Esophagus muscularis mucosa (tissue), 4 donors: ENCODE measurements around the gene CACNA1S. TPM values are rescaled to one million over a fixed set of nuclear protein-coding genes. Genes with fewer than 3 reads are reported as not detected.

Experiments used
- DNase-seq: peaks from one replicate; pipeline ENCODE4 v3.0.0-alpha.2; 2017; ENCODE audit errors: extremely low spot score
- H3K27ac ChIP-seq, 4 donors: fragments of 200-600 bp; sonication (generic); replicated peaks in 1 of 4; 1 replicate in 3 of 4; 2 replicates in 1 of 4; pipeline ENCODE4 v1.5.1; 2016 to 2019; ENCODE audit warnings: mild to moderate bottlenecking in 1 of 4
- H3K27me3 ChIP-seq, 4 donors: fragments of 200-600 bp; sonication (generic); one replicate each; pipeline versions ENCODE4 v1.5.1 to v1.6.0; 2016 to 2019
- H3K36me3 ChIP-seq, 4 donors: fragments of 200-600 bp; sonication (generic); one replicate each; pipeline ENCODE4 v1.5.1; 2016 to 2019
- H3K4me1 ChIP-seq, 4 donors: fragments of 200-600 bp; sonication (generic); one replicate each; pipeline ENCODE4 v1.5.1; 2016 to 2019
- H3K4me3 ChIP-seq, 4 donors: fragments of 200-600 bp; sonication (generic); 1 replicate in 2 of 4; 2 replicates in 2 of 4; pipeline ENCODE4 v1.5.1; 2016 to 2019; ENCODE audit warnings: mild to moderate bottlenecking in 4 of 4, moderate library complexity in 1 of 4
- H3K9me3 ChIP-seq, 4 donors: fragments of 200-600 bp; sonication (generic); 1 replicate in 3 of 4; 2 replicates in 1 of 4; pipeline ENCODE4 v1.5.1; 2016 to 2019
- EP300 ChIP-seq: sonication (generic); formaldehyde crosslinking; IDR thresholded peaks from one replicate; pipeline ENCODE4 v1.6.1; 2017; ENCODE audit warnings: antibody characterized with exemption
- POLR2A ChIP-seq: fragments of 450-650 bp; IDR thresholded peaks from one replicate; pipeline ENCODE4 v1.6.1; 2017; ENCODE audit warnings: antibody characterized with exemption, moderate library complexity, mild to moderate bottlenecking, low read depth
- POLR2AphosphoS5 ChIP-seq, 2 donors: sonication (generic); formaldehyde crosslinking; IDR thresholded peaks; one replicate each; pipeline ENCODE4 v1.6.1; 2017; ENCODE audit warnings: antibody characterized with exemption in 2 of 2
- WGBS: methylation state at CpG from one replicate; pipeline ENCODE4 v1.1.5; 2018; 5-methylcytosine and 5-hydroxymethylcytosine counted together
- intact Hi-C: fragments of 100-400 bp; cut with DNase I; formaldehyde crosslinking; loops from one replicate; pipeline ENCODE4 v1.15.1; 2023
- total RNA-seq, 4 donors: library from RNA; depleted of rRNA; stranded (reverse); fragments of >200 nt; gene quantifications; one replicate each; pipeline versions ENCODE4 v1.1.0 to v1.2.1, GENCODE V29; 2016
- TF ChIP-seq, protein P1 (sequence below), 3 experiments: fragments of 200-600 bp in 2 of 3; fragments of 450-650 bp in 1 of 3; sonication (generic) in 2 of 3; IDR thresholded peaks; one replicate each; pipeline ENCODE4 v1.5.1; 2017 to 2019; ENCODE audit warnings: antibody characterized with exemption in 3 of 3, mild to moderate bottlenecking in 2 of 3, moderate library complexity in 1 of 3

The CACNA1S gene
- total RNA-seq, 4 donors from 2014 or later: not detected

DNA sequence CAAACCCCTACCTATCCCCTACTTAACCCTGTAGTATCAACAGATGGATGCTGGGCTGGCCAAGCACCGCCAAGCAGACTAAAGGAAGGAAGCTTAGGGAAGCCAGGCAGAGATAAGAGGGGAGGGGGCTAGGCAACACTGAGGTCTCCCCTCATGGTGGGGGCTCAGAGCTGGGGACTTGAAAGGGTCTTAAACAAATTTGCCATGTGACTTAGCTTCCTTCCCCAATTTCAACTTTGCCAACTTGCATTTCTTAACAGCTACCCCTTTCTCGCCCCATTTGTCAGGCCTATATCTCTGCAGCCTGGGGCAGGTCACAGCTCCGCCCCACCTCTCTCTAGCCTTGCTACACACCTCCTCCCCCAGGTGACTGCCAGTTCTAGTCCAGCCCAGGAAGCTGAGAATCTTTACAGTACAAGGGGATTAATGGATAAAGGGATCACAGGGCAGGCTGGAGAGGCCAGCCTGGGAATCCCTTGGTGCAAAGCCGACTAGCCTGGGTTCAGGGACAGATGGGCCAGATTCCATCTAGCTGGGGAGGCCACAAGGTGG lies 92.1 kb downstream of the CACNA1S start:
- 86% methylated on average over 3 of the region's 4 CpGs for WGBS
- Histone ChIP-seq H3K27ac (peak overlapping the region in 1 of 4 donors; percentile 5), H3K27me3 (peaks cover 0 to 17% (median 0%) of the 10 kb centered on the region in 4 donors), H3K36me3 (no peaks in the 10 kb centered on the region), H3K9me3 (no peaks in the 10 kb centered on the region), H3K4me3 (no peak overlapping the region), H3K4me1 (peaks cover 27 to 63% (median 57%) of the 10 kb centered on the region in 4 donors)
- no peak for DNase-seq
- TF ChIP-seq, protein P1, sequence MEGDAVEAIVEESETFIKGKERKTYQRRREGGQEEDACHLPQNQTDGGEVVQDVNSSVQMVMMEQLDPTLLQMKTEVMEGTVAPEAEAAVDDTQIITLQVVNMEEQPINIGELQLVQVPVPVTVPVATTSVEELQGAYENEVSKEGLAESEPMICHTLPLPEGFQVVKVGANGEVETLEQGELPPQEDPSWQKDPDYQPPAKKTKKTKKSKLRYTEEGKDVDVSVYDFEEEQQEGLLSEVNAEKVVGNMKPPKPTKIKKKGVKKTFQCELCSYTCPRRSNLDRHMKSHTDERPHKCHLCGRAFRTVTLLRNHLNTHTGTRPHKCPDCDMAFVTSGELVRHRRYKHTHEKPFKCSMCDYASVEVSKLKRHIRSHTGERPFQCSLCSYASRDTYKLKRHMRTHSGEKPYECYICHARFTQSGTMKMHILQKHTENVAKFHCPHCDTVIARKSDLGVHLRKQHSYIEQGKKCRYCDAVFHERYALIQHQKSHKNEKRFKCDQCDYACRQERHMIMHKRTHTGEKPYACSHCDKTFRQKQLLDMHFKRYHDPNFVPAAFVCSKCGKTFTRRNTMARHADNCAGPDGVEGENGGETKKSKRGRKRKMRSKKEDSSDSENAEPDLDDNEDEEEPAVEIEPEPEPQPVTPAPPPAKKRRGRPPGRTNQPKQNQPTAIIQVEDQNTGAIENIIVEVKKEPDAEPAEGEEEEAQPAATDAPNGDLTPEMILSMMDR (IDR thresholded peaks at IDR 0.05): no peak
- TF ChIP-seq POLR2A: no peak
- no peak for TF ChIP-seq EP300
- no peak for TF ChIP-seq POLR2AphosphoS5 (IDR thresholded peaks at IDR 0.05)
- intact Hi-C loops: no loop called here

DNA sequence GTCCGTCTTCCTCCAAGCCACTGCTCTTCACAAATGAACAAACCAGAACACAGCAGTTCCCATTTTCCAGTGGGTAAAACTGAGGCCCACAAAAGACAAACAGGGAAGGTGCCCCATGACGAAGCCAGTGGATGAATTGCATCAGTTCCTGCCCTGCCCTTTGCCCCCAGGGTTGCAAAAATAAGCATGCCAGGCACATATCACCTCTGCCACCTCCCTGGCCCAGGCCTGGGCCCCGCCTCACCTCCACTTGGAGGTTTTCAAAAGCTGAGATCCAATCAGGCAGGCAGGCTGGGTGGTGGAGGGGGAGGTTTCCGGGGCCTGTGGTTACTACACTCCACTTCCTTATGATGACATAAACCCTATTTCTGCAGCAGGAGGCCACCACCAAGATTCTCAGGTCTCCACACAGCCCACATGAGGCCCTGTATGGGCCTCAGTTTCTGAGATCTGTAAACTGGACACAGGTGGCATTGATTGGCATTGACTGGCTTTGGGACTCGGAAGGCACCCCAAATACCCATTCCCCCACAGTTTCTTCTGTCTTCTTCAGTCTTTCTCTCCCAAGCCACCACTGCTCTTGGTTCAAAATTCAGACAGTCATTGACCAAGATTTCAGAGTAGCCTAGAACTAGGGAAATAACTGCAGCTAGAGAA lies 92.8 kb downstream of the CACNA1S start:
- TF ChIP-seq POLR2A: no peak
- TF ChIP-seq, protein P1 (IDR thresholded peaks at IDR 0.05): no peak
- DNase-seq: no peak
- 93% methylated on average over 4 of the region's 5 CpGs for WGBS
- peaks cover 34 to 63% (median 54%) of the 10 kb centered on the region in 4 donors for H3K4me1 ChIP-seq
- intact Hi-C loops: no loop called here
- H3K9me3 ChIP-seq: no peaks in the 10 kb centered on the region
- no peaks in the 10 kb centered on the region for H3K36me3 ChIP-seq
- H3K4me3 ChIP-seq: no peak overlapping the region
- peak overlapping the region in 1 of 4 donors; percentile 5 for H3K27ac ChIP-seq
- H3K27me3 ChIP-seq: peaks cover 0 to 19% (median 0%) of the 10 kb centered on the region in 4 donors

DNA sequence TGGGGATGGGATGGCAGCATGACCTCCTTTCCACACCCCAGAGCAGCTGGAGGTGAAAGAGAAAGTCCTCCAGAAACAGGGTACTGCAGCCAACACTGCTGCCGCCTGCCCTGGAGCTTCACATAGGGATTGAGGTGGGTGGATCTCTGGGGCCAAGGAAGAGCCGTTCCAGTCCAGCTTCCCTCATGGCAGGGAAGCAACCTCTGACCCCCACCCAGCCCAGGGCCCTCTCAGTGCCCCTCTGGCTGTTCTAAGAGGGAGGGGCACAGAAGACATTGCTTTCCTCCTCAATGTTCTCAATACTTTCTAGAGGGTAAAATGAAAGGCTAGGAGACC lies 94.4 kb downstream of the CACNA1S start:
- TF ChIP-seq POLR2A: no peak
- 100% methylated on average over 2 of the region's 2 CpGs for WGBS

DNA sequence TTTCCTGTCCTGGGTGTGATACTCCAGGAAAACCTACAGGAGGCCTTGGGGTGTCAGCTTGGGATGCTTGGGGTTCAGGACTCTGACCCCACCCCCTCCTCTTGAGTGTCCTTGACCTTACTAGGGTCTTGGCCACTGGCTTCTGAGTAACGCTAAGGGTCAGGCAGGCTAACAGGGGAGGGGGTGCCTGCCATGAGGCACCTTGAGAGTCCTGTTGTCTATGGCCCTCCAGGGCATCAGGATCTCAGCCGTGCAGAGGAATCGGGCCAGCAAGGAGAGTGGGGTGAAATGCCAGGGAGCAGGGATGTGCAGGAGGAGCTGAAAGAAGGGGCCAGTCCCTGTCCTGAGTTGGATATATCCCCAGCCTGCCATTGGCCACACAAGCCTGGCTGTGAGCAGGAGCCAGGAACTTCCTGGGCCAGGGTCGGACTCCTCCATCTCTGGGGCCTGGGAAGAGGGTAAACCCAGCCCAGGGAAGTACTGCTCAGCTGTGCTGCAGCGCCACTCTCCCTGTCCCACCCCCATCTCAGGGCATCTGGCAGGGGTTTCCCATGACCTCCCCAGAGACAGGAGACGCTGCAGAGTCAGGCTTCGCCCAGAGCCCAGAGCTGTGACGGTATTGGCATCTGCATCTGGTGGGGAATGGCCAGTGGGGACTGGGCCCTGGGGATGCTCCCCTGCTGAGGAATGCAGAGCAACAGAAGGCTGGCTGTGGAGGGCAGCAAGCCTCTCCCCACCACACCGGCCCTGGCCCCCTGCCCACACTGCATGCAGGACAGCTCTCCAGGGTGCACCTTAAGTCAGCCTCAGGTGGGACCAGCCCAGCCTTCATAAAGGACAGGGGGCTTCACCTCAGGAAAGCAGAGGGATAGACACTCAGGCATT lies 95.0 kb downstream of the CACNA1S start:
- TF ChIP-seq EP300 (no peak), POLR2A (no peak), POLR2AphosphoS5 (IDR thresholded peaks at IDR 0.05) (no peak)
- TF ChIP-seq, protein P1 (IDR thresholded peaks at IDR 0.05): no peak
- no peak overlapping the region for H3K27ac ChIP-seq
- no peaks in the 10 kb centered on the region for H3K9me3 ChIP-seq
- 96% methylated on average over 4 of the region's 9 CpGs for WGBS
- peaks cover 0 to 36% (median 2%) of the 10 kb centered on the region in 4 donors for H3K27me3 ChIP-seq
- no peak for DNase-seq
- intact Hi-C loops: no loop called here
- peaks cover 27 to 53% (median 40%) of the 10 kb centered on the region in 4 donors for H3K4me1 ChIP-seq
- no peaks in the 10 kb centered on the region for H3K36me3 ChIP-seq
- no peak overlapping the region for H3K4me3 ChIP-seq

More for the DNA sequence above, 94.4 kb downstream of the CACNA1S start:
- H3K27ac ChIP-seq: no peak overlapping the region
- H3K27me3 ChIP-seq: peaks cover 0 to 35% (median 2%) of the 10 kb centered on the region in 4 donors
- H3K36me3 ChIP-seq: no peaks in the 10 kb centered on the region
- intact Hi-C loops: no loop called here
- no peak overlapping the region for H3K4me3 ChIP-seq
- H3K4me1 ChIP-seq: peaks cover 33 to 59% (median 46%) of the 10 kb centered on the region in 4 donors
- no peak for DNase-seq
- no peaks in the 10 kb centered on the region for H3K9me3 ChIP-seq

DNA sequence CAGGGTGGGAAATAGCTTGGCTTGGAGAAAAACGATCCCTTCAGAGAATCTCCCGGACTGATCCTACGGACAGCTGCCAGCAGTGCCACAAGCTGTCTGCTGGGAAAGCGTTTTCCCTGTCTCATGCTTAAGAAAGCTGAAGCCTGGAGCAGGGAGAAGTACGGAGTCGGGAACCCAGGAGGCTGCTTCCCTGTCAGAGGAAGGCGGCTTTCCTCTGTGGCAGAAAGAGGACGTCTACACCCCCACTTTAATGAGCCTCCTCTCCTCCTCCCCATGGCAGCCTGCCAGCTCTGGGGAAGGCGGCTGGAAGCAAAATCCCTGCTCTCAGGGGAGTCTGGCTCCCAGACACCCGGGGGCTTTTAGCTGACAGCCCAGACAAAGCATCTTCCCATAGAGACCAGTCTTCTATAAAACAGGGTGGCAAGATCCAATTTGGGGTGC lies 96.0 kb downstream of the CACNA1S start:
- H3K27ac ChIP-seq: no peak overlapping the region
- TF ChIP-seq POLR2A (no peak), EP300 (no peak), POLR2AphosphoS5 (IDR thresholded peaks at IDR 0.05) (no peak)
- TF ChIP-seq, protein P1 (IDR thresholded peaks at IDR 0.05): no peak
- intact Hi-C loops: no loop called here
- peaks cover 0 to 39% (median 2%) of the 10 kb centered on the region in 4 donors for H3K27me3 ChIP-seq
- no peak overlapping the region for H3K4me3 ChIP-seq
- no peak for DNase-seq
- 13% methylated on average over 8 of the region's 10 CpGs for WGBS
- H3K36me3 ChIP-seq: no peaks in the 10 kb centered on the region
- peaks cover 19 to 44% (median 36%) of the 10 kb centered on the region in 4 donors for H3K4me1 ChIP-seq
- H3K9me3 ChIP-seq: no peaks in the 10 kb centered on the region
